PFSK-1 (cell line): ENCODE results near the gene MRFAP1L1.

ENCODE experiments used
- FOXP2 ChIP-seq: optimal IDR thresholded peaks from 2 replicates; pipeline ENCODE3; 2011; ENCODE audit warnings: borderline replicate concordance, control low read depth, inconsistent platforms; ENCODE audit not compliant: insufficient read depth; ENCODE audit errors: extremely low read length, extremely low read depth
- POLR2AphosphoS5 ChIP-seq: IDR thresholded peaks from 2 replicates; pipeline ENCODE4 v1.6.1; 2012; ENCODE audit warnings: low read depth, mild to moderate bottlenecking, control low read depth, low read length, moderate library complexity
- REST ChIP-seq, 2 experiments: IDR thresholded peaks; 2 replicates each; pipeline versions ENCODE4 v1.6.1 to v1.8.0; 2011 to 2012; ENCODE audit warnings: low read depth in 2 of 2, low read length in 2 of 2, control low read depth in 1 of 2, inconsistent platforms in 1 of 2, mild to moderate bottlenecking in 1 of 2, moderate library complexity in 1 of 2; ENCODE audit not compliant: insufficient read depth in 1 of 2
- SIN3A ChIP-seq: IDR thresholded peaks from 2 replicates; pipeline ENCODE4 v1.6.1; 2012; ENCODE audit warnings: mild to moderate bottlenecking, low read length, moderate library complexity, borderline replicate concordance; ENCODE audit not compliant: insufficient read depth
- TAF1 ChIP-seq: IDR thresholded peaks from 2 replicates; pipeline ENCODE4 v1.6.1; 2012; ENCODE audit warnings: low read length, control low read depth, borderline replicate concordance; ENCODE audit not compliant: insufficient read depth

The MRFAP1L1 gene

GRCh38 chr4:6672131-6672530 is 37.5 kb downstream of the MRFAP1L1 start:
- TF ChIP-seq POLR2AphosphoS5 (no peak), FOXP2 (no peak), TAF1 (no peak), SIN3A (no peak), REST (IDR thresholded peaks at IDR 0.05; ENCODE audit: insufficient read depth in 1 of 2, low read depth in 2 of 2, low read length in 2 of 2) (no peak)

- no peak for TF ChIP-seq TAF1
- no peak for TF ChIP-seq POLR2AphosphoS5
- no peak for TF ChIP-seq REST (IDR thresholded peaks at IDR 0.05; ENCODE audit: insufficient read depth in 1 of 2, low read depth in 2 of 2, low read length in 2 of 2)
- no peak for TF ChIP-seq FOXP2
- no peak for TF ChIP-seq SIN3A
These were observed 38.0 kb downstream of the MRFAP1L1 start for GRCh38 chr4:6671648-6672047.

- TF ChIP-seq REST (IDR thresholded peaks at IDR 0.05; ENCODE audit: insufficient read depth in 1 of 2, low read depth in 2 of 2, low read length in 2 of 2) (no peak), FOXP2 (no peak), POLR2AphosphoS5 (no peak), TAF1 (no peak), SIN3A (no peak)
These were observed 41.3 kb downstream of the MRFAP1L1 start for GRCh38 chr4:6668391-6668790.

GRCh38 chr4:6665320-6665654 is 44.4 kb downstream of the MRFAP1L1 start:
- TF ChIP-seq FOXP2: no peak
- no peak for TF ChIP-seq SIN3A
- TF ChIP-seq REST (IDR thresholded peaks at IDR 0.05; ENCODE audit: insufficient read depth in 1 of 2, low read depth in 2 of 2, low read length in 2 of 2): no peak
- no peak for TF ChIP-seq POLR2AphosphoS5
- no peak for TF ChIP-seq TAF1

- no peak for TF ChIP-seq REST (IDR thresholded peaks at IDR 0.05; ENCODE audit: insufficient read depth in 1 of 2, low read depth in 2 of 2, low read length in 2 of 2)
- TF ChIP-seq TAF1: no peak
- TF ChIP-seq POLR2AphosphoS5: no peak
- TF ChIP-seq SIN3A: no peak
- no peak for TF ChIP-seq FOXP2
These were observed 45.9 kb downstream of the MRFAP1L1 start for GRCh38 chr4:6663596-6664393.
